ENCODE data around the gene NIF3L1. TPM values are rescaled to one million over a fixed set of nuclear protein-coding genes. Genes with fewer than 3 reads are reported as not detected.

Gene NIF3L1
- total and polyA plus RNA-seq, 2 of the 13 experiments (the other 11 are each of a cell fraction or from before 2014, with no cell fraction given) = 67.9 to 75.2 TPM

DNA sequence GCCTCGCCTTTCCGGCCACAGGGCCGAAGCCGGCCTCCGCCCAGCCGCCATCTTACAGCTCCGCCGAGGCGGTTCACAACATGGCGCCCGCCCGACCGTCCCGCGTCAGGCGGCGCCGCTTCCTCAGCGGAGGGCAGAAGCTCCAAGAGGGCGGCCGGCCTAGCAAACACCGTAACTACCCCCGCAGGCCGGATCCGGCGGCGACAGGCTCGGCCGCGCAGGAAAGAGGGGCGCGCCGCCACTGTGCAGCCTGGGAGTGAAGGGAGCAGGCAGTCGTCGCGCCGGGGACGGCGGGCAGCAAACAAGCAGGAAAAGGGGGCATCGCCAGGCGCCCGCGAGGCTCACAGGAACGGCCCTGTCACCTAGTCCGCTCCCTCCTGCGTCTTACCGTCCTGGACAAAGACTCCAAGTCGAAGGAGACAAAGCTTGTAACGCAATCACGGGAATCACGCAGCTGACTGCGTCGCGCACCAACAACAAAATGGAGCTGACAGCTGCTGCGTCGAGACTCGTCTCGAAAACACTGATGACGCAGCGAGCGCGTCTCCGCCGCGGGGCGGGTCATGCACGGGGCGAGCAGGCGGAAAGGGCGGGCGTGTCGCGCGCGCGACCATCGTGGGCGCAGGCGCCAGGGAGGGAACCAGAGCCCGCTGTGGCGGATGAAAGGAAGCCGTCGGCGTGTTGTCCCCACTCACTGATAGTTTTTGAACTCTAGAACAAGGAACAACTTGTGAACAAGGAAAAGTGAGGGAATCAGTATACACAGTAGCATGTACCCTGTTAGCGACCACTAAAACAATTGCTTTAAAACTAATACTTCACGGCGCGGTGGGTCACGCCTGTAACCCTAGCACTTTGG, 24.8 kb upstream of the NIF3L1 start, which contains the start of gene CLK1 (continued):
- TF ChIP-seq, protein P1, sequence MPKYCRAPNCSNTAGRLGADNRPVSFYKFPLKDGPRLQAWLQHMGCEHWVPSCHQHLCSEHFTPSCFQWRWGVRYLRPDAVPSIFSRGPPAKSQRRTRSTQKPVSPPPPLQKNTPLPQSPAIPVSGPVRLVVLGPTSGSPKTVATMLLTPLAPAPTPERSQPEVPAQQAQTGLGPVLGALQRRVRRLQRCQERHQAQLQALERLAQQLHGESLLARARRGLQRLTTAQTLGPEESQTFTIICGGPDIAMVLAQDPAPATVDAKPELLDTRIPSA (CRISPR knock-in tag; IDR thresholded peaks at IDR 0.05; ENCODE audit: borderline replicate concordance) = peak; percentile 93; the same call in 1 of the 2 replicates
- TF ChIP-seq, protein P2, sequence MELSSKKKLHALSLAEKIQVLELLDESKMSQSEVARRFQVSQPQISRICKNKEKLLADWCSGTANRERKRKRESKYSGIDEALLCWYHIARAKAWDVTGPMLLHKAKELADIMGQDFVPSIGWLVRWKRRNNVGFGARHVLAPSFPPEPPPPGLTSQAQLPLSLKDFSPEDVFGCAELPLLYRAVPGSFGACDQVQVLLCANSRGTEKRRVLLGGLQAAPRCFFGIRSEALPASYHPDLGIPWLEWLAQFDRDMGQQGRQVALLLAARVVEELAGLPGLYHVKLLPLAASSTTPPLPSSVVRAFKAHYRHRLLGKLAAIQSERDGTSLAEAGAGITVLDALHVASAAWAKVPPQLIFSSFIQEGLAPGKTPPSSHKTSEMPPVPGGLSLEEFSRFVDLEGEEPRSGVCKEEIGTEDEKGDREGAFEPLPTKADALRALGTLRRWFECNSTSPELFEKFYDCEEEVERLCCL (CRISPR knock-in tag; IDR thresholded peaks at IDR 0.05; ENCODE audit: borderline replicate concordance) = peak; percentile 96; the same call in 1 of the 2 replicates
- TF ChIP-seq, protein P3, sequence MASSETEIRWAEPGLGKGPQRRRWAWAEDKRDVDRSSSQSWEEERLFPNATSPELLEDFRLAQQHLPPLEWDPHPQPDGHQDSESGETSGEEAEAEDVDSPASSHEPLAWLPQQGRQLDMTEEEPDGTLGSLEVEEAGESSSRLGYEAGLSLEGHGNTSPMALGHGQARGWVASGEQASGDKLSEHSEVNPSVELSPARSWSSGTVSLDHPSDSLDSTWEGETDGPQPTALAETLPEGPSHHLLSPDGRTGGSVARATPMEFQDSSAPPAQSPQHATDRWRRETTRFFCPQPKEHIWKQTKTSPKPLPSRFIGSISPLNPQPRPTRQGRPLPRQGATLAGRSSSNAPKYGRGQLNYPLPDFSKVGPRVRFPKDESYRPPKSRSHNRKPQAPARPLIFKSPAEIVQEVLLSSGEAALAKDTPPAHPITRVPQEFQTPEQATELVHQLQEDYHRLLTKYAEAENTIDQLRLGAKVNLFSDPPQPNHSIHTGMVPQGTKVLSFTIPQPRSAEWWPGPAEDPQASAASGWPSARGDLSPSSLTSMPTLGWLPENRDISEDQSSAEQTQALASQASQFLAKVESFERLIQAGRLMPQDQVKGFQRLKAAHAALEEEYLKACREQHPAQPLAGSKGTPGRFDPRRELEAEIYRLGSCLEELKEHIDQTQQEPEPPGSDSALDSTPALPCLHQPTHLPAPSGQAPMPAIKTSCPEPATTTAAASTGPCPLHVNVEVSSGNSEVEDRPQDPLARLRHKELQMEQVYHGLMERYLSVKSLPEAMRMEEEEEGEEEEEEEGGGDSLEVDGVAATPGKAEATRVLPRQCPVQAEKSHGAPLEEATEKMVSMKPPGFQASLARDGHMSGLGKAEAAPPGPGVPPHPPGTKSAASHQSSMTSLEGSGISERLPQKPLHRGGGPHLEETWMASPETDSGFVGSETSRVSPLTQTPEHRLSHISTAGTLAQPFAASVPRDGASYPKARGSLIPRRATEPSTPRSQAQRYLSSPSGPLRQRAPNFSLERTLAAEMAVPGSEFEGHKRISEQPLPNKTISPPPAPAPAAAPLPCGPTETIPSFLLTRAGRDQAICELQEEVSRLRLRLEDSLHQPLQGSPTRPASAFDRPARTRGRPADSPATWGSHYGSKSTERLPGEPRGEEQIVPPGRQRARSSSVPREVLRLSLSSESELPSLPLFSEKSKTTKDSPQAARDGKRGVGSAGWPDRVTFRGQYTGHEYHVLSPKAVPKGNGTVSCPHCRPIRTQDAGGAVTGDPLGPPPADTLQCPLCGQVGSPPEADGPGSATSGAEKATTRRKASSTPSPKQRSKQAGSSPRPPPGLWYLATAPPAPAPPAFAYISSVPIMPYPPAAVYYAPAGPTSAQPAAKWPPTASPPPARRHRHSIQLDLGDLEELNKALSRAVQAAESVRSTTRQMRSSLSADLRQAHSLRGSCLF (CRISPR knock-in tag; IDR thresholded peaks at IDR 0.05; ENCODE audit: borderline replicate concordance) = peak; percentile 91; the same call in 1 of the 2 replicates
- TF ChIP-seq ZNF34 (CRISPR knock-in tag; IDR thresholded peaks at IDR 0.05; ENCODE audit: borderline replicate concordance) (peak; percentile 97), NBN (conservative IDR thresholded peaks at IDR 0.05) (no peak), ZBTB42 (CRISPR knock-in tag; IDR thresholded peaks at IDR 0.05) (peak; percentile 86; the same call in 1 of the 2 replicates), ZNF160 (CRISPR knock-in tag; IDR thresholded peaks at IDR 0.05) (peak; percentile 87), ZNF530 (CRISPR knock-in tag; IDR thresholded peaks at IDR 0.05; ENCODE audit: low read depth) (peak; percentile 94; the same call in 1 of the 2 replicates), ZNF510 (CRISPR knock-in tag; IDR thresholded peaks at IDR 0.05; ENCODE audit: low read depth) (peak; percentile 97), ZNF674 (CRISPR knock-in tag; IDR thresholded peaks at IDR 0.05; ENCODE audit: low read depth) (no peak), BRD4 (CRISPR knock-in tag; IDR thresholded peaks at IDR 0.05) (peak; percentile 96; the same call in 1 of the 2 replicates), RFX1 (IDR thresholded peaks at IDR 0.05) (no peak), HES4 (CRISPR knock-in tag; IDR thresholded peaks at IDR 0.05; ENCODE audit: borderline replicate concordance) (peak; percentile 80; the same call in 1 of the 2 replicates), MBNL3 (CRISPR knock-in tag; conservative IDR thresholded peaks at IDR 0.05) (no peak)
- TF ChIP-seq, protein P4, sequence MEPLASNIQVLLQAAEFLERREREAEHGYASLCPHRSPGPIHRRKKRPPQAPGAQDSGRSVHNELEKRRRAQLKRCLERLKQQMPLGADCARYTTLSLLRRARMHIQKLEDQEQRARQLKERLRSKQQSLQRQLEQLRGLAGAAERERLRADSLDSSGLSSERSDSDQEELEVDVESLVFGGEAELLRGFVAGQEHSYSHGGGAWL (CRISPR knock-in tag; IDR thresholded peaks at IDR 0.05) = peak; percentile 93
- TF ChIP-seq, protein P5, sequence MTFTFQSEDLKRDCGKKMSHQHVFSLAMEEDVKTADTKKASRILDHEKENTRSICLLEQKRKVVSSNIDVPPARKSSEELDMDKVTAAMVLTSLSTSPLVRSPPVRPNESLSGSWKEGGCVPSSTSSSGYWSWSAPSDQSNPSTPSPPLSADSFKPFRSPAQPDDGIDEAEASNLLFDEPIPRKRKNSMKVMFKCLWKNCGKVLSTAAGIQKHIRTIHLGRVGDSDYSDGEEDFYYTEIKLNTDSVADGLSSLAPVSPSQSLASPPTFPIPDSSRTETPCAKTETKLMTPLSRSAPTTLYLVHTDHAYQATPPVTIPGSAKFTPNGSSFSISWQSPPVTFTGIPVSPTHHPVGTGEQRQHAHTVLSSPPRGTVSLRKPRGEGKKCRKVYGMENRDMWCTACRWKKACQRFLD (CRISPR knock-in tag; IDR thresholded peaks at IDR 0.05; ENCODE audit: borderline replicate concordance) = peak; percentile 92
